ENCODE results near the gene COL18A1. TPM values are rescaled to one million over a fixed set of nuclear protein-coding genes. Genes with fewer than 3 reads are reported as not detected.

COL18A1 gene
- total RNA-seq, 1 experiment from 2014 or later = 77.0 TPM

GRCh38 chr21:45384656-45385548 is 20.1 kb upstream of the COL18A1 start:
- POLR2A ChIA-PET (ENCODE audit: unreplicated experiment) = interaction anchor here (0.6 kb wide), 1 partner anchor 574 kb away, joined by 3 read pairs; no protein-coding TSS in a partner anchor
- Histone ChIP-seq H3F3A (ENCODE audit: low read length, unreplicated experiment) (no peaks in the 10 kb centered on the region), H3K79me2 (ENCODE audit: low read length) (no peaks in the 10 kb centered on the region), H3K27me3 (ENCODE audit: low read length) (no peaks in the 10 kb centered on the region), H3K27ac (ENCODE audit: low read length) (no peak overlapping the region), H3K9ac (ENCODE audit: low read length) (no peak overlapping the region), H4K20me1 (ENCODE audit: low read length) (no peaks in the 10 kb centered on the region), H3K9me3 (ENCODE audit: low read length) (no peaks in the 10 kb centered on the region), H3K4me1 (ENCODE audit: insufficient read depth, low read length) (peaks cover 15% of the 10 kb centered on the region), H3K4me3 (ENCODE audit: low read length) (no peak overlapping the region), H3K36me3 (ENCODE audit: low read depth, low read length) (no peaks in the 10 kb centered on the region), H3K4me2 (ENCODE audit: low read length) (no peak overlapping the region), H3K9me2 (replicated peaks; ENCODE audit: low read length) (no peaks in the 10 kb centered on the region), H2AFZ (ENCODE audit: low read length) (no peak overlapping the region)
- intact Hi-C loops (cut with micrococcal nuclease) = no loop called here
- TF ChIP-seq CTCF (conservative IDR thresholded peaks at IDR 0.05; ENCODE audit: low read depth, low read length) = no peak
- TF ChIP-seq EZH2 (IDR thresholded peaks at IDR 0.05; ENCODE audit: low read length, unreplicated experiment) = no peak
- no peak for TF ChIP-seq EZH2phosphoT487 (IDR thresholded peaks at IDR 0.05; ENCODE audit: borderline replicate concordance, low read length)
- CTCF ChIA-PET = no interaction called here
- ATAC-seq (no peak), DNase-seq (no peak)
- BruUV-seq (replicated peaks) = no TSS peak

GRCh38 chr21:45385549-45386050 is 19.4 kb upstream of the COL18A1 start:
- Histone ChIP-seq H3K27ac (ENCODE audit: low read length) (no peak overlapping the region), H3F3A (ENCODE audit: low read length, unreplicated experiment) (no peaks in the 10 kb centered on the region), H3K27me3 (ENCODE audit: low read length) (no peaks in the 10 kb centered on the region), H3K9me2 (replicated peaks; ENCODE audit: low read length) (no peaks in the 10 kb centered on the region), H4K20me1 (ENCODE audit: low read length) (no peaks in the 10 kb centered on the region), H3K36me3 (ENCODE audit: low read depth, low read length) (no peaks in the 10 kb centered on the region), H3K79me2 (ENCODE audit: low read length) (no peaks in the 10 kb centered on the region), H3K4me3 (ENCODE audit: low read length) (no peak overlapping the region), H3K9me3 (ENCODE audit: low read length) (no peaks in the 10 kb centered on the region), H2AFZ (ENCODE audit: low read length) (no peak overlapping the region), H3K9ac (ENCODE audit: low read length) (no peak overlapping the region), H3K4me2 (ENCODE audit: low read length) (no peak overlapping the region), H3K4me1 (ENCODE audit: insufficient read depth, low read length) (peaks cover 15% of the 10 kb centered on the region)
- CTCF ChIA-PET = interaction anchor here (1.7 kb wide), 1 partner anchor 13 kb away, joined by 5 read pairs; no protein-coding TSS in a partner anchor
- POLR2A ChIA-PET (ENCODE audit: unreplicated experiment) = interaction anchor here (0.6 kb wide), 1 partner anchor 574 kb away, joined by 3 read pairs; no protein-coding TSS in a partner anchor
- TF ChIP-seq EZH2 (IDR thresholded peaks at IDR 0.05; ENCODE audit: low read length, unreplicated experiment) = no peak
- no peak for DNase-seq
- intact Hi-C loops (cut with micrococcal nuclease) = loop anchor here (2.0 kb wide), 1 partner anchor 53 kb away; no protein-coding TSS in a partner anchor
- ATAC-seq = no peak
- no TSS peak for BruUV-seq (replicated peaks)

- peak; percentile 13 for ATAC-seq
- no peak overlapping the region for H3K27ac ChIP-seq (ENCODE audit: low read length)
- POLR2A ChIA-PET (ENCODE audit: unreplicated experiment) = no interaction called here
- H3K9me3 ChIP-seq (ENCODE audit: low read length) = no peaks in the 10 kb centered on the region
- no peak for TF ChIP-seq CTCF (conservative IDR thresholded peaks at IDR 0.05; ENCODE audit: low read depth, low read length)
- TF ChIP-seq EZH2 (IDR thresholded peaks at IDR 0.05; ENCODE audit: low read length, unreplicated experiment) = no peak
- TF ChIP-seq EZH2phosphoT487 (IDR thresholded peaks at IDR 0.05; ENCODE audit: borderline replicate concordance, low read length) = no peak
- H3K36me3 ChIP-seq (ENCODE audit: low read depth, low read length) = no peaks in the 10 kb centered on the region
- no TSS peak for BruUV-seq (replicated peaks)
- H3K9me2 ChIP-seq (replicated peaks; ENCODE audit: low read length) = no peaks in the 10 kb centered on the region
- peaks cover 15% of the 10 kb centered on the region for H3K4me1 ChIP-seq (ENCODE audit: insufficient read depth, low read length)
- no peaks in the 10 kb centered on the region for H3K27me3 ChIP-seq (ENCODE audit: low read length)
- no peaks in the 10 kb centered on the region for H3F3A ChIP-seq (ENCODE audit: low read length, unreplicated experiment)
- no peak overlapping the region for H3K9ac ChIP-seq (ENCODE audit: low read length)
- no peaks in the 10 kb centered on the region for H4K20me1 ChIP-seq (ENCODE audit: low read length)
- CTCF ChIA-PET = interaction anchor here (0.7 to 1.7 kb wide), 2 partner anchors 13 to 230 kb away, joined by 3 to 5 read pairs; no protein-coding TSS in a partner anchor
- intact Hi-C loops (cut with micrococcal nuclease) = loop anchor here (2.0 kb wide), 1 partner anchor 52 kb away; no protein-coding TSS in a partner anchor
- H3K4me2 ChIP-seq (ENCODE audit: low read length) = peak overlapping the region; percentile 36; the same call in 1 of the 2 replicates
- peak; percentile 32 for DNase-seq
- no peak overlapping the region for H3K4me3 ChIP-seq (ENCODE audit: low read length)
- H3K79me2 ChIP-seq (ENCODE audit: low read length) = no peaks in the 10 kb centered on the region
- no peak overlapping the region for H2AFZ ChIP-seq (ENCODE audit: low read length)
Measured at GRCh38 chr21:45386336-45386727, 18.6 kb upstream of the COL18A1 start.
